Activated CD8-positive, alpha-beta memory T cell treated with anti-CD3 and anti-CD28 coated beads, Interleukin-2, amount 10 ng/mL, durations not matched to agents 7 days and 5 days (primary cell): ENCODE results near the gene PCDHGA5. TPM values are rescaled to one million over a fixed set of nuclear protein-coding genes. Genes with fewer than 3 reads are reported as not detected.
"Not testable (repeated sequence)": the region's sequence is repeated elsewhere in the genome, so short reads cannot be mapped to it uniquely, and the experiment has no call there.

Experiments used
- ATAC-seq: fragments of 150-1000 bp; cut with Tn5 transposase; one replicate; pipeline ENCODE4 v1.10.0; 2021; ENCODE audit warnings: moderate library complexity
- CTCF ChIA-PET: fragments of 350-600 bp; sonication (Branson Sonifier 250); formaldehyde crosslinking; loops from one replicate; lab custom pipeline; 2021; ENCODE audit warnings: antibody characterized with exemption; lab: Charles Lee
- DNase-seq: peaks from one replicate; pipeline ENCODE4 v3.0.0-alpha.2; 2020
- H3K27ac Mint-ChIP-seq: one replicate; pipeline ENCODE4 v1.8.0; 2021; ENCODE audit warnings: mild to moderate bottlenecking, mixed read lengths
- H3K27me3 Mint-ChIP-seq: one replicate; pipeline ENCODE4 v1.8.0; 2021; ENCODE audit warnings: mixed read lengths
- H3K36me3 Mint-ChIP-seq: one replicate; pipeline ENCODE4 v1.8.0; 2021; ENCODE audit warnings: mild to moderate bottlenecking, mixed read lengths
- H3K4me1 Mint-ChIP-seq: one replicate; pipeline ENCODE4 v1.8.0; 2021; ENCODE audit warnings: mixed read lengths
- H3K4me3 Mint-ChIP-seq: one replicate; pipeline ENCODE4 v1.8.0; 2021; ENCODE audit warnings: mild to moderate bottlenecking, moderate library complexity, mixed read lengths
- H3K9me3 Mint-ChIP-seq: one replicate; pipeline ENCODE4 v1.8.0; 2022; ENCODE audit warnings: low read depth, mixed read lengths
- total RNA-seq, 2 experiments: library from RNA; stranded (reverse); gene quantifications; one replicate each; pipeline ENCODE4 v1.2.3, GENCODE V29; 2021

PCDHGA5 gene
- total RNA-seq, 2 experiments from 2014 or later, result 0.09 to 0.12 TPM

- CTCF ChIA-PET, result interaction anchor here (0.9 kb wide), 1 partner anchor 12 kb away, joined by 3 read pairs; no protein-coding TSS in a partner anchor
- DNase-seq (no peak), ATAC-seq (no peak)
- no peak overlapping the region for H3K4me3 Mint-ChIP-seq
- H3K4me1 Mint-ChIP-seq, result no peaks in the 10 kb centered on the region
- H3K9me3 Mint-ChIP-seq, result peaks cover 7% of the 10 kb centered on the region
- H3K27ac Mint-ChIP-seq, result peak overlapping the region; percentile 28
- H3K27me3 Mint-ChIP-seq, result peaks cover 59% of the 10 kb centered on the region
- H3K36me3 Mint-ChIP-seq, result peaks cover 2% of the 10 kb centered on the region
Observed at GRCh38 chr5:141383345-141383744, 19.4 kb downstream of the PCDHGA5 start.

DNA sequence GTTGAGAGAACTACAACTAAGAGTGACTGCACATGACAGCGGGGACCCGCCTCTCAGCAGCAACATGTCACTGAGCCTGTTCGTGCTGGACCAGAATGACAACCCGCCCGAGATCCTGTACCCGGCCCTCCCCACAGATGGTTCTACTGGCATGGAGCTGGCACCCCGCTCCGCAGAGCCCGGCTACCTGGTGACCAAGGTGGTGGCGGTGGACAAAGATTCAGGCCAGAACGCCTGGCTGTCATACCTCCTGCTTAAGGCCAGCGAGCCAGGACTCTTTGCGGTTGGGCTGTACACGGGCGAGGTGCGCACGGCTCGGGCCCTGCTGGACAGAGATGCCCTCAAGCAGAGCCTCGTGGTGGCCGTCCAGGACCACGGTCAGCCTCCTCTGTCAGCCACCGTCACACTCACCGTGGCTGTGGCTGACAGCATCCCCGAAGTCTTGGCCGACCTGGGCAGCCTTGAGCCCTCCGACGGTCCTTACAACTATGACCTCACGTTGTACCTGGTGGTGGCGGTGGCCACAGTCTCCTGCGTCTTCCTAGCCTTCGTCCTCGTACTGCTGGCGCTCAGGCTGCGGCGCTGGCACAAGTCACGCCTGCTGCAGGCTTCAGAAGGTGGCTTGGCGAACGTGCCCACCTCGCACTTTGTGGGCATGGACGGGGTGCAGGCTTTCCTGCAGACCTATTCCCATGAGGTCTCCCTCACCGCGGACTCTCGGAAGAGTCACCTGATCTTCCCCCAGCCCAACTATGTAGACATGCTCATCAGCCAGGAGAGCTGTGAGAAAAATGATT lies 20.7 kb downstream of the PCDHGA5 start:
- no peak overlapping the region for H3K4me3 Mint-ChIP-seq
- H3K36me3 Mint-ChIP-seq, result peaks cover 5% of the 10 kb centered on the region
- DNase-seq (no peak), ATAC-seq (no peak)
- H3K9me3 Mint-ChIP-seq, result peaks cover 9% of the 10 kb centered on the region
- H3K27me3 Mint-ChIP-seq, result peaks cover 58% of the 10 kb centered on the region
- no peak overlapping the region for H3K27ac Mint-ChIP-seq
- H3K4me1 Mint-ChIP-seq, result no peaks in the 10 kb centered on the region
- CTCF ChIA-PET, result no interaction called here

- CTCF ChIA-PET, result interaction anchor here (1.5 kb wide), 1 partner anchor 42 kb away, joined by 3 read pairs; the partner anchor contains the start of gene PCDHGA12
- H3K4me3 Mint-ChIP-seq, H3K4me1 Mint-ChIP-seq, H3K27ac Mint-ChIP-seq, DNase-seq, ATAC-seq, H3K36me3 Mint-ChIP-seq: not testable (repeated sequence)
- H3K9me3 Mint-ChIP-seq, result peaks cover 18% of the 10 kb centered on the region
- H3K27me3 Mint-ChIP-seq, result peaks cover 56% of the 10 kb centered on the region
Observed at GRCh38 chr5:141387557-141388311, 23.8 kb downstream of the PCDHGA5 start, which contains the start of gene PCDHGB4. TSS of gene PCDHGB4 (plus strand) at chr5:141387698. CDS start at chr5:141387885, 187 bp downstream.

DNA sequence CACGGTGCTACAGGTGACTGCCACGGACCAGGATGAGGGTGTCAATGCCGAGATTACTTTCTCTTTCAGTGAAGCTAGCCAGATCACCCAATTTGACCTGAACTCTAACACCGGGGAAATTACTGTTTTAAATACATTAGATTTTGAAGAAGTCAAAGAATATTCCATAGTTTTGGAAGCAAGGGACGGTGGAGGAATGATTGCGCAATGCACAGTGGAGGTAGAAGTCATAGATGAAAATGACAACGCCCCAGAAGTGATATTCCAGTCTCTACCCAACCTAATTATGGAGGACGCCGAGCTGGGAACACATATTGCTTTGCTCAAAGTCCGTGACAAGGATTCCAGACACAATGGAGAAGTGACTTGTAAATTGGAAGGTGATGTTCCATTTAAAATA lies 24.7 kb downstream of the PCDHGA5 start:
- DNase-seq, result no peak
- Mint-ChIP-seq H3K36me3 (peaks cover 4% of the 10 kb centered on the region), H3K27ac (no peak overlapping the region), H3K4me3 (no peak overlapping the region), H3K9me3 (peaks cover 18% of the 10 kb centered on the region), H3K27me3 (peaks cover 48% of the 10 kb centered on the region), H3K4me1 (no peaks in the 10 kb centered on the region)
- CTCF ChIA-PET, result interaction anchor here (1.5 kb wide), 1 partner anchor 41 kb away, joined by 3 read pairs; the partner anchor contains the start of gene PCDHGA12
- no peak for ATAC-seq

DNA sequence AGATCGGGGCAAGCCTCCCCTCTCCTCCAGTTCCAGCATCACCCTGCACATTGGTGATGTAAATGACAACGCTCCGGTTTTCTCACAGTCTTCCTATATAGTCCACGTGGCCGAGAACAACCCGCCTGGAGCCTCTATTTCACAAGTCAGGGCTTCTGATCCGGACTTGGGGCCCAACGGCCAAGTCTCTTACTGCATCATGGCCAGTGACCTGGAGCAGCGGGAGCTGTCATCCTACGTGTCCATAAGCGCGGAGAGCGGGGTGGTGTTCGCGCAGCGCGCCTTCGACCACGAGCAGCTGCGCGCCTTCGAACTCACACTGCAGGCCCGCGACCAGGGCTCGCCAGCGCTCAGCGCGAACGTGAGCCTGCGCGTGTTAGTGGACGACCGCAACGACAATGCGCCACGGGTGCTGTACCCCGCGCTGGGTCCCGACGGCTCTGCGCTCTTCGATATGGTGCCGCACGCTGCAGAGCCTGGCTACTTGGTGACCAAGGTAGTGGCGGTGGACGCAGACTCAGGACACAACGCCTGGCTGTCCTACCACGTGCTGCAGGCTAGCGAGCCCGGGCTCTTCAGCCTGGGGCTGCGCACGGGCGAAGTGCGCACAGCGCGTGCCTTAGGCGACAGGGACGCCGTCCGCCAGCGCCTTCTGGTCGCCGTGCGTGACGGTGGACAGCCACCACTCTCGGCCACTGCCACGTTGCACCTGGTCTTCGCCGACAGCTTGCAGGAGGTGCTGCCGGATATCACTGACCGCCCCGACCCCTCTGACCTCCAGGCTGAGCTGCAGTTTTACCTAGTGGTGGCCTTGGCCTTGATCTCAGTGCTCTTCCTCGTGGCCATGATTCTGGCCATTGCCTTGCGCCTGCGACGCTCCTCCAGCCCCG lies 25.4 kb downstream of the PCDHGA5 start:
- ATAC-seq, result no peak
- CTCF ChIA-PET, result no interaction called here
- H3K4me3 Mint-ChIP-seq, result no peak overlapping the region
- peaks cover 4% of the 10 kb centered on the region for H3K36me3 Mint-ChIP-seq
- H3K27ac Mint-ChIP-seq, result no peak overlapping the region
- peaks cover 50% of the 10 kb centered on the region for H3K27me3 Mint-ChIP-seq
- H3K4me1 Mint-ChIP-seq, result no peaks in the 10 kb centered on the region
- DNase-seq, result no peak
- peaks cover 18% of the 10 kb centered on the region for H3K9me3 Mint-ChIP-seq

GRCh38 chr5:141392429-141393198 lies 28.7 kb downstream of the PCDHGA5 start, which contains the start of gene PCDHGA8:
TSS of gene PCDHGA8 (plus strand) at chr5:141392633. CDS start at chr5:141392814, 181 bp downstream.
- CTCF ChIA-PET, result interaction anchor here (1.0 to 1.3 kb wide), 2 partner anchors 28 to 120 kb away, joined by 3 read pairs; partner anchors contain the start of gene PCDHGA11
- Mint-ChIP-seq H3K9me3 (peaks cover 15% of the 10 kb centered on the region), H3K27me3 (peaks cover 40% of the 10 kb centered on the region), H3K4me1 (no peaks in the 10 kb centered on the region), H3K4me3 (no peak within 1 kb of the TSS), H3K36me3 (peaks cover 7% of the 10 kb centered on the region), H3K27ac (no peak within 1 kb of the TSS)
- DNase-seq (no peak), ATAC-seq (no peak)

DNA sequence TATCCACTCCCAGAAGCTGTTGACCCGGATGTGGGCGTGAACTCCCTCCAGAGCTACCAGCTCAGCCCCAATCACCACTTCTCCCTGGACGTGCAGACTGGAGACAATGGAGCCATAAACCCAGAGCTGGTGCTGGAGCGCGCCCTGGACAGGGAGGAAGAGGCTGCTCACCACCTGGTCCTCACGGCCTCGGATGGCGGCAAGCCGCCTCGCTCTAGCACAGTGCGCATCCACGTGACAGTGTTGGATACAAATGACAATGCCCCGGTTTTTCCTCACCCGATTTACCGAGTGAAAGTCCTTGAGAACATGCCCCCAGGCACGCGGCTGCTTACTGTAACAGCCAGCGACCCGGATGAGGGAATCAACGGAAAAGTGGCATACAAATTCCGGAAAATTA lies 29.3 kb downstream of the PCDHGA5 start:
- H3K27me3 Mint-ChIP-seq, result peaks cover 41% of the 10 kb centered on the region

DNA sequence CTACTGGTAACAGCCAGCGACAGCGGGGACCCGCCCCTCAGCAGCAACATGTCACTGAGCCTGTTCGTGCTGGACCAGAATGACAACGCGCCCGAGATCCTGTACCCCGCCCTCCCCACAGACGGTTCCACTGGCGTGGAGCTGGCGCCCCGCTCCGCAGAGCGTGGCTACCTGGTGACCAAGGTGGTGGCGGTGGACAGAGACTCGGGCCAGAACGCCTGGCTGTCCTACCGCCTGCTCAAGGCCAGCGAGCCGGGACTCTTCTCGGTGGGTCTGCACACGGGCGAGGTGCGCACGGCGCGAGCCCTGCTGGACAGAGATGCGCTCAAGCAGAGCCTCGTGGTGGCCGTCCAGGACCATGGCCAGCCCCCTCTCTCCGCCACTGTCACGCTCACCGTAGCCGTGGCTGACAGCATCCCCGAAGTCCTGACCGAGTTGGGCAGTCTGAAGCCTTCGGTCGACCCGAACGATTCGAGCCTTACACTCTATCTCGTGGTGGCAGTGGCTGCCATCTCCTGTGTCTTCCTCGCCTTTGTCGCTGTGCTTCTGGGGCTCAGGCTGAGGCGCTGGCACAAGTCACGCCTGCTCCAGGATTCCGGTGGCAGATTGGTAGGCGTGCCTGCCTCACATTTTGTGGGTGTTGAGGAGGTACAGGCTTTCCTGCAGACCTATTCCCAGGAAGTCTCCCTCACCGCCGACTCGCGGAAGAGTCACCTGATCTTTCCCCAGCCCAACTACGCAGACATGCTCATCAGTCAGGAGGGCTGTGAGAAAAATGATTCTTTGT lies 30.6 kb downstream of the PCDHGA5 start:
- not testable (repeated sequence) for H3K36me3 Mint-ChIP-seq, H3K4me3 Mint-ChIP-seq, H3K4me1 Mint-ChIP-seq, H3K9me3 Mint-ChIP-seq, ATAC-seq, H3K27ac Mint-ChIP-seq, DNase-seq
- peaks cover 45% of the 10 kb centered on the region for H3K27me3 Mint-ChIP-seq
- CTCF ChIA-PET, result interaction anchor here (1.0 kb wide), 1 partner anchor 11 kb away, joined by 3 read pairs; no protein-coding TSS in a partner anchor

More for the DNA sequence above, 29.3 kb downstream of the PCDHGA5 start:
- Mint-ChIP-seq H3K4me1 (no peaks in the 10 kb centered on the region), H3K36me3 (peaks cover 7% of the 10 kb centered on the region), H3K27ac (no peak overlapping the region), H3K4me3 (no peak overlapping the region), H3K9me3 (peaks cover 15% of the 10 kb centered on the region)
- no peak for ATAC-seq
- CTCF ChIA-PET, result interaction anchor here (1.0 to 1.3 kb wide), 2 partner anchors 28 to 120 kb away, joined by 3 read pairs; partner anchors contain the start of gene PCDHGA11
- no peak for DNase-seq

GRCh38 chr5:141397756-141398551 lies 34.0 kb downstream of the PCDHGA5 start, which contains the start of gene PCDHGB5:
TSS of gene PCDHGB5 (plus strand) at chr5:141397947. CDS start at chr5:141398128, 181 bp downstream.
- not testable (repeated sequence) for H3K4me1 Mint-ChIP-seq, H3K4me3 Mint-ChIP-seq, H3K27ac Mint-ChIP-seq, ATAC-seq, H3K36me3 Mint-ChIP-seq, H3K9me3 Mint-ChIP-seq
- CTCF ChIA-PET, result interaction anchor here (0.6 to 2.9 kb wide), 11 partner anchors 8 to 828 kb away, joined by 3 to 7 read pairs (median 4); partner anchors contain the start of genes PCDHGA10, PCDHGA11, PCDHGA12 and PCDHGA3
- H3K27me3 Mint-ChIP-seq, result peaks cover 48% of the 10 kb centered on the region
- DNase-seq, result peak; percentile 52

DNA sequence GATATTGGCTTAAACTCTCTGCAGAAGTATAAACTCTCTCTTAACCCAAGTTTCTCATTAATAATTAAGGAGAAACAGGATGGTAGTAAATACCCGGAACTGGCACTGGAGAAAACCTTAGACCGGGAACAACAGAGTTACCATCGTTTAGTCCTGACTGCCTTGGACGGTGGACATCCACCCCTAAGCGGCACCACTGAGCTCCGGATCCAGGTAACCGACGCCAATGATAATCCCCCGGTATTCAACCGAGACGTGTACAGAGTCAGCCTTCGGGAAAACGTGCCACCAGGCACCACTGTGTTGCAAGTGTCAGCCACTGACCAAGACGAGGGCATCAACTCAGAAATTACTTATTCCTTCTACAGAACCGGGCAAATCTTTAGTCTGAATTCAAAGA lies 34.6 kb downstream of the PCDHGA5 start:
- peaks cover 55% of the 10 kb centered on the region for H3K27me3 Mint-ChIP-seq
- H3K9me3 Mint-ChIP-seq, result peaks cover 5% of the 10 kb centered on the region
- H3K4me1 Mint-ChIP-seq, result no peaks in the 10 kb centered on the region
- H3K27ac Mint-ChIP-seq, result no peak overlapping the region
- no peak for ATAC-seq
- no peak overlapping the region for H3K4me3 Mint-ChIP-seq
- CTCF ChIA-PET, result interaction anchor here (0.6 to 1.8 kb wide), 3 partner anchors 7 to 828 kb away, joined by 3 to 5 read pairs (median 5); partner anchors contain the start of gene PCDHGA12
- peaks cover 7% of the 10 kb centered on the region for H3K36me3 Mint-ChIP-seq
- DNase-seq, result no peak
